GM12878 (cell line): ENCODE measurements around the gene MRAS.

Source experiments
- BCL3 ChIP-seq: IDR thresholded peaks from 2 replicates; pipeline ENCODE4 v1.6.1; 2011; ENCODE audit warnings: borderline replicate concordance, low read depth, mild to moderate bottlenecking, moderate library complexity, low read length; ENCODE audit not compliant: insufficient read depth, poor library complexity, severe bottlenecking
- CTCF ChIP-seq, 3 experiments: IDR thresholded peaks in 2 of 3; conservative IDR thresholded peaks in 1 of 3; 2 replicates each; pipeline ENCODE4 v1.5.1; 2011; ENCODE audit warnings: low read depth in 3 of 3, low read length in 3 of 3, mild to moderate bottlenecking in 3 of 3, control low read depth in 2 of 3, moderate library complexity in 2 of 3, inconsistent platforms in 1 of 3, mixed read lengths in 1 of 3; ENCODE audit not compliant: control insufficient read depth in 2 of 3, insufficient read depth in 1 of 3; ENCODE audit errors: extremely low read depth in 1 of 3
- EZH2 ChIP-seq: IDR thresholded peaks from 2 replicates; pipeline ENCODE4 v1.6.1; 2012; ENCODE audit warnings: low read depth, mild to moderate bottlenecking, control low read depth, inconsistent platforms, low read length, borderline replicate concordance; ENCODE audit not compliant: control insufficient read depth
- HCFC1 ChIP-seq: fragments of 150-350 bp; IDR thresholded peaks from 2 replicates; pipeline ENCODE4 v1.6.1; 2014; ENCODE audit warnings: low read length
- KDM1A ChIP-seq: fragments of 200-600 bp; sonication (generic); IDR thresholded peaks from 2 replicates; pipeline ENCODE4 v1.6.1; 2016; ENCODE audit warnings: borderline replicate concordance

DNA sequence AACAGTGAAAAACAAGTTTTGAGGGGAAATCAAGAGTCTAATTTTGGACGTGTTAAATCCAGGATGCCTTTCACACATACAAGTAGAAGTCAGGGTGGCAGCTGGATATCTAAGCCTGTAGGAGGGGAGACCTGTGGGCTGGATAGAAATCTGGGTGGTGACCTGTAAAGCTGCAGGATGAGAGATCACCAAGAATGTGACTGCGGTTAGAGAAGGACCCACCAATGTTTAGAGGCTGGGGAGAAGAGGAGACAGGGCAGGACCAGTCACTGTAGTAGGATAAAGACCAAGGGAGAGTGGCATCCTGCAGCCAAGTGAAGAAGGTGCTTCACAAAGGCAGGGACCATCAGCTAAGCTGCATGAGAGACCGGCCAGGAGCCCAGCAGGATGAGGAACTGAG, 36.2 kb downstream of the MRAS start:
- TF ChIP-seq BCL3: no peak
- TF ChIP-seq CTCF (IDR thresholded peaks at IDR 0.05 in 2 of 3, conservative IDR thresholded peaks at IDR 0.05 in 1 of 3; ENCODE audit: control insufficient read depth in 2 of 3, extremely low read depth in 1 of 3, insufficient read depth in 1 of 3, low read depth in 3 of 3, low read length in 3 of 3): no peak
- no peak for TF ChIP-seq KDM1A
- TF ChIP-seq EZH2: no peak
- no peak for TF ChIP-seq HCFC1
